Measurements from ENCODE around the gene SERPINI1. TPM values are rescaled to one million over a fixed set of nuclear protein-coding genes. Genes with fewer than 3 reads are reported as not detected.

The SERPINI1 gene
- total RNA-seq, 2 donors from 2014 or later: 8.6 to 9.4 TPM

DNA sequence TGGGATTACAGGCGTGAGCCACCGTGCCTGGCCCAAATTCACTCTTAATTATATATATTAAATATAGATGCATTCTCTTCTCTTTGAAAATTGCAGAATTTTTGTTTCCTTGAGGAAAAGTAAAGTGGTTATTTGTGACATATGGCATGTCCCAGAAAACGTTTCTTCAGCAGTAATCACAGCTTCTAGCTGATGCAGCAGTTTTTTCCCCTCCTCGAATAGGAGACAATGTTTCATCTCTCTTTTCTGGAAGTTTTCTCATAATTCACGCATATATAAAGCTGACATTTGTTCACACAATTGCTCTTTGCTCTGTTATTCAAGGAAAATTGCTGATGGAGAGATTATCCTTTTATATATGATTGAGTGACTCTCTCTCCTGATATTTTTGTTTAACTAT is 99.8 kb downstream of the SERPINI1 start:
- intact Hi-C loops (cut with DNase I): loop anchor here in 1 of 2 donors (5.0 kb wide), 1 partner anchor 42 kb away; no protein-coding TSS in a partner anchor
- DNase-seq (ENCODE audit: low spot score): no peak

DNA sequence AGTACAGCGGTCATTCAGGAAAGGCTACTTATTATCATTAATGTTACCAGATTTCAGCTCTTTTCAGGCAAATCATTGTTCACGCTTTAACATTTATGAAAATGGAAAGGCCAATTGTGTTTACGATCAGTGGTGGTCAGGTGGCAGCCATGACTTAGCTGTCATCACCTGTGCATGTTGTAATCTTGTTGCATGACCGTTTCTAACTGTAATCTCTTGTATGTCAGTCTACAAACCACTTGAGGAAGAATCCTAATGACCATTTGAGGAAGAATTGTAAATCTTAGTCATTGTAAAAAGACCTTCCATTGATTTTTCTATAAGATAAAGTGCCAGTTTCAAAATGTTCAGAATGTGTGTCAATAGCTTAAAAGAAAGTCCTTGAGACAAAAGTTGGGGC is 100.4 kb downstream of the SERPINI1 start:
- intact Hi-C loops (cut with DNase I): loop anchor here in 1 of 2 donors (5.0 kb wide), 1 partner anchor 41 kb away; no protein-coding TSS in a partner anchor

DNA sequence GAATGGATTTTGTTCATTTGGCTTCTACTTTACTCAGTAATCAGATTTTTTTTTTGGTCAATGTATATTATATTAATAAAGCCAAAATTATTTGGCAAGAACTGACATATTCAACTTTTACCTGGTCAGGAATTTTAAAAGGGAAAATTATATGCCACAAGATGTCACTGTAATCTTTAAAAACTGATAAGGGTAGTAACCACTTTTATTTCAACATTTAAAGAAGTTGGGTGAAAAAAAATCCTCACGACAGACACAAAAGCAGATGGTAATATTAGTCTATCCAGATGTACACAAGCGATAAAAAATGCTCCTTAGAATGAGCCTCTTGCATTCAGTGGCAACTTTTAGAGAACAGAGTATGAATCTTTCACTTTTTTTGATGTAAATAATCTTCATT is 101.9 kb downstream of the SERPINI1 start:
- intact Hi-C loops (cut with DNase I): loop anchor here in 1 of 2 donors (5.0 kb wide), 1 partner anchor 40 kb away; no protein-coding TSS in a partner anchor
- DNase-seq (ENCODE audit: low spot score): no peak

More for the DNA sequence above, 100.4 kb downstream of the SERPINI1 start:
- no peak for DNase-seq (ENCODE audit: low spot score)

DNA sequence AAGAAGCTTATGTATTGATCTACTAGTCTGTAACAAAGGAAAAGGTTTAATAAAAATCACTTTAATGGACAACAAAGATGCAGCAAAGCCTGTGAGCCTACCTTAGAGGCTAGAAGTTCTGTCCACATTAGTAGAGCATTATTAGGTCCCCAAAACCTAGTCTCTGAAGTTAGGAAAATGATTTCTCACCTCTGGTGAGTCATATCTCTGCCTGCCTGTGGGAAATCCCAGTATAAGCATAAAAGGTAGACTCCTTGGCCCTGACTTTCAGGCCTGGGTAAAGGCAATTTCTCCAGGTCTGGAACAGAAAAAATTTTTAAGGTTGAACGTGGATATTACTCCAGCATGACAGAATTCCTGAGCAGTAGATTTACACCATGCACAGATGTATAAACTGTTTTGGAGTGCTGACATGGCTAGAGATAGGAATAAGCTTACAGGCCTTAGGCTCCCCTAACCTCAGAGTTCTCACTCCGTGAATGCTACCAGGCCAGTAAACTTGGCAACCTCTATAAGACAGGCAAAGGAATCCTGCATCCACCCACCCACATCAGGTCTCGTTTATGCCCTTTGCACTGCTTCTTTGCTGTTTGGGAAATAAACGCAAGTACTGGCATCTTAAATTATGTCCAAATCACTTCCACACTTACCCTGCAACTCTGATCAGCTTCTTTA is 104.1 kb downstream of the SERPINI1 start:
- intact Hi-C loops (cut with DNase I): loop anchor here in 1 of 2 donors (5.0 kb wide), 1 partner anchor 38 kb away; no protein-coding TSS in a partner anchor
- no peak for DNase-seq (ENCODE audit: low spot score)

DNA sequence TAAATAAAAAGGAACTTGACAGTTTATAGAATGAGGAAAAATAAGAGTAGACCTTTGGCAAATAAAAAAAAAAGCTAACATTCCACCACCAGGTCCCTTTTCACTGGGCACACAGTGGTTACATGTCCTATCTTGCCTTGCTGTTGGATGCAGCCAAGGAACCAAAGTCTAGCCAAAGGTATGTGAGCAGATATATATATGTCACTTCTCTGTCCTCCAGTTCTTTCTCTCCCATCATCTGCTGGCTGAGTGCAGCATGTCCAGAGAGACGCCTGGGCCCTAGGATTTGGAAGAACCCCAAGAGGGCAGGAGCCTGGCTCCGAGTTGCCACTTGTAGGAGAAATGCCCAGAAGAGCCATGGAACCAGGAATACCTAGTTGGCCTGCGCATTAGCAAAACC is 104.7 kb downstream of the SERPINI1 start:
- DNase-seq (ENCODE audit: low spot score): peak; percentile 49
- intact Hi-C loops (cut with DNase I): no loop called here

DNA sequence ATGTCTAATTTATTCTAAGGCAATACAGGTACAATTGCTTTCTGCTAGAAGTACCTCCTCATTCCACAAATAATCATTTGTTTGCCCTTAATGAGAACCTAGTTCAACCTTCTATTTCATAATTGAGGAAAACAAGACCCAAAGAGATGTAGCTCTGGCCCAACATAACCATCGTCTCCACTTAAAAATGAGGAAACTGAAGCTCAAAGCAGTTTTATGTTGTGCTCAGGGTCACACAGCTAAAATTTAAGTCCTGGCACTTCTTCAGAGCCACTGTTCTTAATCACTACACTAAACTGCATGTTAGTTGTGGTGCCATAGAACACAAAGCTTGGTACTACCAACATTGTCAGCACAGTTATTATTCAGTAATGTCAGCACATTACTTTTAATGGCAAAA is 108.0 kb downstream of the SERPINI1 start:
- intact Hi-C loops (cut with DNase I): no loop called here
- DNase-seq (ENCODE audit: low spot score): no peak

DNA sequence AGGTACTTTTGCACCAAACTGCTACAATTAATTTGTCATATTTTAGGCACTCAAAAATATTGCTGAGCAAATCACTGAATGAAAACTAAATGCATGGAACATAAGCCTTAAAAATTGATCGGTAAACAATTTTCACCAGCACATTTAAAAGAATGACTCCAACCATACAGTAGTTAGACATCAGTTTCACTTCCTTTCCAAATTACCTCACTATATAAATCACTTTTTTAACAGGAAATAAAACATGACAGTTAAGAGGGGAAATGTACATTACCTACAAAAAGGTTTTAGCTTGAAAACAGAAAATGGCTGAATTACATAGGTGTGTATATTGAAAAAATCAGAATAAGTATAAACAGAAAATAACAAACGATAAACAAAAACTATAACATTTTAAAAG is 108.4 kb downstream of the SERPINI1 start:
- no peak for DNase-seq (ENCODE audit: low spot score)
- intact Hi-C loops (cut with DNase I): no loop called here

DNA sequence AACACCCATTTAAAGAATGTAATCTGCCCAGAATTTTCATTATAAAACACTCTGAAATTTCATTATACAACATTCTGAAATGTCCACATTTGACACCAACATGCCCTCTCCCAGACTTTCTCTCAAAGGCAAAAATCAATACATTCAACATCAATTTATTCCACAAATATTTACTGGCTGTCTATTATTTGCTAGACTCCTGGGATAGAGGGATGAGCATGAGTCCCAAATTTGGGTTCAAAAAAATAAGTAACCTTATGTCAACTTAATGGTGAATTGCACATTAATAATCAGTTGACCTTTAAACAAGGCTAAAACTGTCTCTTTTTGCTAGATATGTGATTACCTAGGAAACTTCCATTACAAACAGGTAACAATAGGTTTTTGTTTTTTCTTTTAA is 109.0 kb downstream of the SERPINI1 start:
- DNase-seq (ENCODE audit: low spot score): no peak
- intact Hi-C loops (cut with DNase I): no loop called here

DNA sequence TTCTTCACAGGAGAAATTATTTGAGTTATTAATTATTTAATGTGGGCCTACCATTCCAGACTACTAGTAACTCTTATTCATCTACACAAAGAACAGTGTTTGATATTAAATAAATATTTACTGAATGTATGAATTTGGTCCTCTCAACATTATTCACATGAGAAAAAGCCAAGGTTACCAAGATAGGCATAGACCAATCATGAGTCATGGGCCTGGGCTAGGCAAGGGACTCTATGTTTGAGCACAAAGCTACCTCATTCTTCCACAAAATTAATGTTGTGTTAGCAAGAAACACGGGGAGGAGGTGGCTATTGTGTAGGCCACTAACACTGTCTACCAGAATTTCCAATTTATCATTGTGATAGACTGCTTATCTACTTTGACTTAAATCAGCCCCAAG is 115.7 kb downstream of the SERPINI1 start:
- intact Hi-C loops (cut with DNase I): no loop called here
- DNase-seq (ENCODE audit: low spot score): no peak

DNA sequence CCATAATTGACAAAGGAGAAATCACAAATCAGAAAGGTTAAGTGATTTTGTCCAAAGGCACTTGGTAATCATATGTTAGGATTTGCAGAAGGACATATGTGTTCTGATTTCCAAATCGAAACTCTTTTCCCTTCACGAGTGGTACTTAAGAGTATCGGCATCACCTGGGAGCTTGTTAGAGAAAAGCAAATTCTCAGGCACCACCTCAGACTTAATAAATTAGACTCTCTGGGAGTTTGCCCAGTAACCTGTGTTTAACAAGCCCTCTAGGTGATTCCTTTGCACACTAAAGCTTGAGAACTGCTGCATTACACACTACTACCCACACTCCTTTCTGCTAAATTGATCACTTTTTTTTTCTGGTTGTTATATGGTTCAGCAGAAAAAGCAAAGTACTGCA is 116.2 kb downstream of the SERPINI1 start:
- DNase-seq (ENCODE audit: low spot score): no peak
- intact Hi-C loops (cut with DNase I): no loop called here

DNA sequence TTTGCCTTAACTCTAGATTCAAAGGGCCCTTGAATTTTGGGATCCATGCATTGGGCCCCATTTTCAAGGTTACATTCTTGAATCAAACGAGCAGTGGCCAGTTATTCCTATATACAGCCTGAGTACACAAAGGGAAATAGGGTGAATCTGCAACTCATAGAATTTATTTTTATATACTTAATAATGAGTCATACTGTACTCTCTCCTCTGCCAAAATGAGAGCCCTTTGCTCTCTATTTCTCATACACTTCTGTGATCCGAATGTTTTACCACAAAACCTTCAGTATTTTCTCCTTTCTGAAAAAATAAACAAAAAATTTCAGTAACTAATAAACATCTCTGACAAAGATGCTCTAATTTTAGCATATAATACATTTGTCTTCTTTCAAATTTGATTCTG is 116.7 kb downstream of the SERPINI1 start:
- intact Hi-C loops (cut with DNase I): no loop called here
- no peak for DNase-seq (ENCODE audit: low spot score)

DNA sequence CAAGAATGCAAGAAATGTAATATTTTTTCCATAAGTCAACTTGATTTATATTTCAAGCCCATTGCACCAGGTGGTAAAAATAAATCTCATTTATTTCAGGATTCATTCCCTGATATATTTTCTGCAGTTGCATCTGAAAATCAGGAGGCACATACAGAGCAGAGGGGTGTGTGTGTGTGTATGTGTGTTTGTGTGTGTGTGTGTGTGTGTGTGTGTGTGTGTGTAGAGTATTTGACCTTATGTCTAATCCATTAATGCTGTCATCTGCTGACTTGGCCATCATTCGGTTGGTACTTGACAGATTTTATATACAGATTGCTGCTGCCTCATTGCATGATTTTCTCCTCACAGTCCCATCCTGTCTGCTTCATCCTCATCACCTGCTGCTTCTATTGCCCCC is 118.5 kb downstream of the SERPINI1 start:
- intact Hi-C loops (cut with DNase I): no loop called here
- DNase-seq (ENCODE audit: low spot score): no peak

DNA sequence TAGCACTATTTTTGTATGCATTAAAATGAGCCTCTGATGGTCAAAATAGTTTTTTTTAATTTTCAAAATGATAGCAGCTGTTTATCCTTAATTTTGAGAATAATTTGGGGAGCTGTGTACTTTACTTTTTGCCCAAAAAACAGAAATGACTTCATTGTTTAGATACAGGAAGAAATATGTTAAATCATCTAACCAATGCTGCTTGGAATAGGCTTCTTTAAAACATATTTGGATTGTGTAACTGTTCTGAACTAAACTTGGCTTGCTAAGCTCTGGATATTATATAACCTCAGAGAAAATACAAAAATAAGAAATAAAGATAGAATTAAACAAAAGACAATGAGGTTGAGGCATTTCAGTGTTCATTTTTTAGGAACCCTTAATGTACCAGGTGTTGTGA is 119.3 kb downstream of the SERPINI1 start:
- intact Hi-C loops (cut with DNase I): no loop called here
- DNase-seq (ENCODE audit: low spot score): no peak

DNA sequence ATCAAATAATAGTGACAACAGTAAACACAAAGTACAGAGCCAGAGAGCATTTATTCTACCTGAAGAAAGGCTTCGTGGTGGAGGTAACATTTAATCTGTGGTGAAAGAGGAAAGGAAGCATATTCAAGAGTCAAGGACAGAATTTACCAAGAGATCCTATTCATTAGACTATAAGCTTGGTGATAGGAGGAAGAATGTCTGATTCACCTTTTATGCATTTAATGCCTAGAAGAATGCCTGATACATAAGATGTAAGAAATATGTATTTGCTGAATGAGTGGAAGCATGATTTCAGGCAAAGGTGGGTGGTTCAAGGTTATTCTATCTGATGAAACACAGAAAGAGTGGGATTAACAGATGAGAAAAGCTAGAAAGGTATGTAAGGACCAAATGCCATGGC is 119.8 kb downstream of the SERPINI1 start:
- intact Hi-C loops (cut with DNase I): no loop called here
- no peak for DNase-seq (ENCODE audit: low spot score)

DNA sequence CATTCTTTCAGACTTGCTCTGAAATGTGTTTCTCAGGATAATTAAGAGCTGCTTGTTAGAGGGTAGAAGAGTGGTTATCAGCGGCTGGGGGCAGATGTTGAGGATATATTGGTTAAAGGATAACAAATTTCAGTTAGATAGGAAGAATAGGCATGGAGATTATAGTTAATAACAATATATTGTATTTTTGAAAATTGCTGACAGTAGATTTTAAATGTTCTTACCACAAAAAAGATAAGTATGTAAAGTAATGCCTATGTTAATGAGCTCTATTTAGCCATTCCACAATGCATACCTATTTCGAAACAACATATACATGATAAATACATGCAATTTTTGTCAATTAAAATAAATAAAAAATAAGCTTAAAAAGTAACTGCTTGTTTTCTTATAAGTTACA is 123.3 kb downstream of the SERPINI1 start:
- DNase-seq (ENCODE audit: low spot score): no peak
- intact Hi-C loops (cut with DNase I): no loop called here

DNA sequence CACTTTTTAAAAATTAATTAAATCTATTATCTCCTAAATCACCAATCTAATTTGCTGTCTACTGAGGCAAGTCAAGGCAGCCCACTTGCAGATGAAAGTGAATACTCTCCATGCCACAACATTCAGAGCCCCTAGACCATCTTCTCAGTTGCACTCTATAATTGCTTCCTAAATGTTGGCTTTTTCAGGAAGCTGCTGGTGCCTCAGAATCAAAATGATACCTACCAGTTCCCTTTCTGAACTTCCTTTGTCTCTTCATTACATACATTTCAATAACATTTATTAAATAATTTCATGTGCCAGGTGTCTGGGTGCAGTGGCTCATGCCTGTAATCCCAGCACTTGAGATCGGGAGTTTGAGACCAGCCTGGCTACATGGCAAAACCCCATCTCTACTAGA is 124.1 kb downstream of the SERPINI1 start:
- DNase-seq (ENCODE audit: low spot score): no peak
- intact Hi-C loops (cut with DNase I): no loop called here

DNA sequence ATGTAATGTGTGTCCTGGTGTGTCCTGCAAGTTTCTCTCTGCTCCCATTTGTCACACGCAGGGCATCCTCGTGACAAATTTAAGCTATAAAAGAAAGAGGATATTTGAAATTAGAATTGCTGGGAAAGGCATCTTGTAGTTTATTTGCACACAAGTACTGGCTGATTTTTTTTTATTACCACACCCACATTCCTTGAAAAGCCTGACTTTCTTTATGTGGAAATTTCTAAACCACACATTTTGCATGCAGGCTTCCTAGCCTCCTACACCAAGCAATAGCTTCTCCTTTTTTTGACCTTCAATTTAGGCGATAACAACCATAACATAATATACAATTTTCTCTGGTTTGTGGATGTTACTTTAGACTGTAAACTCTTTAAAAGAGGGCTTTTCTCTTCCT is 126.1 kb downstream of the SERPINI1 start:
- no peak for DNase-seq (ENCODE audit: low spot score)
- intact Hi-C loops (cut with DNase I): no loop called here

DNA sequence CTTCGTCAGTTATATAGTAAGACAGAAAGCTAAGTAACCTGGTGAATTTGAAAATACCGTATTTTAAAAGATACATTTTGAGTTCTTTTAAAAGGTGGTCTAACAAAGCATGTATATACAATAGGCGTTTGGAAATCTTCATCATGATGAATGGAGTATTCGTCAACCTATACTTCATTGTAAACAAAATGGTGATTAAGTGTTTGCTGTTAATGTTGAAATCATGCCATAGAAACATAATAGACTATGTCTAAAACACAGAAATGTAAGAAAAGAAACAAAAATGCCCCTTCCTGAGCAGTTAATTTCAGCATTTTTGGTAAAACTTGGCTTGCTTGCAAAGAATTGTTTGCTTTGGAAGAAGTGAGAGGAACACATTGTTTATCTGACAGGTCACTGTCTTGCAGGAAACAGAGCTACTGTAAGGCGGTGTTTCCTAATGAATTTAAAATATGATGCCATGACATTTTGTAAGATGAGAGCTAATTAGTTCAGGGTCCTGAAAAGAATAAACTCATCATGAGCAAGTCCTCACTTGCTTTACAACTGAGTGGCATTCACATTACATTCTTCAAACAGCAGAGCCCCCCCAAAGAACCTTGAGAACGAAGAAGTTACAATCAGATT is 126.7 kb downstream of the SERPINI1 start:
- intact Hi-C loops (cut with DNase I): no loop called here
- no peak for DNase-seq (ENCODE audit: low spot score)

DNA sequence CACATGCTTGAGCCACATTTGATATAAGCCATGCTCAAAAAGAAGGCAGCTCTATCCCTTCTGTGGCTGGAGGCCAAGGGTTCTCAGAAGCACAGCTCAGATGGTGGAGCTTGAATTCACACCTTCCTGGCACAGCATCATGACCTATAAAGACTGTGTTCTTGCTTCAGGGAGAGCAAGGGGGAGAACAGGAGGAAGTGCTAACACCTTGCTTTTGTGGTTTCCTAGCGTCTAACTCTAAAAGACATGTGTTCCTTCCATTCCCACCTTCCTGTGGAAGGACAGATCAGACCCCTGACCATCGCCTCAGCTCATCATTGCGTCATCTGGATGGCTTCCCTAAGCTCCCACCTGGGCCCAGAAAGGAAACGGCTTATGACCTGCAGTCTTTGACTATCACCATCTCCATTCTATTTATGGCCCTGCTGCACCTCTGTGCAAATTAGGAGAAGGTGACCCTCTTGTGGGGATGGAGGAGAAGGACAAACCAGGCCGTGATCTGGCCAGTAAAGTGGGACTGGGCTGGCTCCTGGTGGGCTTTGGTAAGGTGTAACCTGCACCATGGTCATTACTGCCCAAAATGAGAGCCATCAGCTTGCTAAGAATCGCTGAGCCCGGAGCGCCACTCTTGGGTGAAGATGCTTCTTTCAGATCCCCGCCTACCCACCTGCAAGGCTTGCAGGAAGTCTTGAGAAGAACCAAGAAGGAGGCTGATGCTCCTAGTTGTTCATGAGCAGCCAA is 128.5 kb downstream of the SERPINI1 start:
- no peak for DNase-seq (ENCODE audit: low spot score)
- intact Hi-C loops (cut with DNase I): no loop called here

DNA sequence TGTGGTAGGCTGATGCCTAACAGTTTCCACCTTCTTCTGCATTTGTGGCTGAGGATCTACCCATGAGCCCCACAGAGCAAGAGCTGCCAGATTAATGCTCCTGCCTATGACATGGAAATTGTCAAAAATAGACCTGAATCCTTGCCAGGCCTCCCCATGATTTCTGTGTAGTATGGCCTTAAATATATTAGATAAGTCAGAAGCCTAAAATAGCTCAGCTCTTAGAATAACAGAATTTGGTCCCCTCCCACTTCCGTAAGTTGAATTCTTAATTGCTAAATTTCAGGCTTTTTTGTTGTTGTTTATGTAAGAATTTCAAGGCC is 129.0 kb downstream of the SERPINI1 start:
- no peak for DNase-seq (ENCODE audit: low spot score)
- intact Hi-C loops (cut with DNase I): no loop called here

DNA sequence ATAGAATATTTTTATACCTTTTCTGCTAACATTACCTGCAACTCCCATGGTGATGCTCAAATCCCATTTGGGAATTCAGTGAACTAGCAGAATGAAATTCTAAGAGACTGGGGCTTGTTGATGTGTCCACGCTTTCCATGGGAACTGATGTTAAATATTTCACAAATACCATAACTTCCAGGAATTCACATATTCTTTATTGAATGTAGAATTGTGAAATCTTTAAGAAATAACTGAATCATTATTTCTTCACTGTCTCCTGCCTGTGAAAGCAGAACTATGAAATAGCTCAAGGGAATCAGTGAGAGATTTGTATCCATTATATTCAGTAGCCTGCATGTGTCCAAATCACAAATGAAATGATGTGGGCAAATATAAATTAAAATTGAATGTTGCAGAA is 130.8 kb downstream of the SERPINI1 start:
- intact Hi-C loops (cut with DNase I): no loop called here
- no peak for DNase-seq (ENCODE audit: low spot score)

All from posterior vena cava (tissue), 2 donors.